HG03378 (cell line): Measurements from ENCODE around the gene KLK8.

Experiments
- ATAC-seq: cut with Tn5 transposase; IDR thresholded peaks from one replicate; pipeline ENCODE4 v1.9.1; 2021; ENCODE audit warnings: mild to moderate bottlenecking, moderate library complexity; ENCODE audit not compliant: unreplicated experiment

KLK8 gene

GRCh38 chr19:51018745-51019543 lies 17.5 kb upstream of the KLK8 start:
- ATAC-seq: no peak

- no peak for ATAC-seq
These were observed 15.6 kb upstream of the KLK8 start for GRCh38 chr19:51016798-51017683.

- no peak for ATAC-seq
These were observed 14.4 kb upstream of the KLK8 start for GRCh38 chr19:51015691-51016267.

GRCh38 chr19:51014242-51014641 lies 12.8 kb upstream of the KLK8 start:
- ATAC-seq: no peak

- ATAC-seq: no peak
These were observed 11.3 kb upstream of the KLK8 start for GRCh38 chr19:51012661-51013190.

GRCh38 chr19:51010066-51010795 lies 8.8 kb upstream of the KLK8 start:
- no peak for ATAC-seq

- no peak for ATAC-seq
These were observed 7.9 kb upstream of the KLK8 start for GRCh38 chr19:51009061-51009891.

GRCh38 chr19:51007488-51007887 lies 6.1 kb upstream of the KLK8 start:
- ATAC-seq: no peak

GRCh38 chr19:51006406-51006805 lies 5.0 kb upstream of the KLK8 start:
- ATAC-seq: no peak

GRCh38 chr19:51005248-51005647 lies 3.8 kb upstream of the KLK8 start:
- ATAC-seq: no peak

GRCh38 chr19:51003316-51003715 lies 1.9 kb upstream of the KLK8 start:
- no peak for ATAC-seq

- no peak for ATAC-seq
These were observed 1.3 kb upstream of the KLK8 start for GRCh38 chr19:51002542-51003311.

- ATAC-seq: no peak
These were observed 707 bp upstream of the KLK8 start for GRCh38 chr19:51002089-51002532.

- ATAC-seq: no peak
These were observed 423 bp downstream of the KLK8 start for GRCh38 chr19:51000981-51001380.

- no peak for ATAC-seq
These were observed 978 bp downstream of the KLK8 start for GRCh38 chr19:51000426-51000825.

- no peak for ATAC-seq
These were observed 2.7 kb downstream of the KLK8 start for GRCh38 chr19:50998686-50999085.

- ATAC-seq: no peak
These were observed 3.3 kb downstream of the KLK8 start for GRCh38 chr19:50998061-50998460.

- ATAC-seq: no peak
These were observed 7.3 kb downstream of the KLK8 start for GRCh38 chr19:50994129-50994528.

- ATAC-seq: no peak
These were observed 8.8 kb downstream of the KLK8 start for GRCh38 chr19:50992666-50993035.
